ENCODE measurements around the gene SAPCD2.
A peak's percentile ranks its signal among the peaks of the same experiment; 100 is the strongest.

The SAPCD2 gene

GRCh38 chr9:137105814-137106661 lies 35.7 kb upstream of the SAPCD2 start:
- H3K4me1 ChIP-seq (ENCODE audit: control insufficient read depth, insufficient read depth, low read length) = no peaks in the 10 kb centered on the region
- no peak overlapping the region for H3K4me3 ChIP-seq (ENCODE audit: low read depth, low read length)
- no peak overlapping the region for H3K27ac ChIP-seq (ENCODE audit: low read depth, low read length)
- H3K9ac ChIP-seq (ENCODE audit: low read length) = no peak overlapping the region
- peaks cover 75% of the 10 kb centered on the region for H3K36me3 ChIP-seq (ENCODE audit: control insufficient read depth, insufficient read depth, low read length)
- H3K9me3 ChIP-seq (ENCODE audit: control insufficient read depth, insufficient read depth, low read depth, low read length) = peaks cover 24% of the 10 kb centered on the region
- no peaks in the 10 kb centered on the region for H3K27me3 ChIP-seq (ENCODE audit: control insufficient read depth, insufficient read depth, low read length)

GRCh38 chr9:137103206-137103999 lies 33.0 kb upstream of the SAPCD2 start:
- Histone ChIP-seq H3K36me3 (ENCODE audit: control insufficient read depth, insufficient read depth, low read length) (peaks cover 87% of the 10 kb centered on the region), H3K27ac (ENCODE audit: low read depth, low read length) (no peak overlapping the region), H3K27me3 (ENCODE audit: control insufficient read depth, insufficient read depth, low read length) (no peaks in the 10 kb centered on the region), H3K4me3 (ENCODE audit: low read depth, low read length) (no peak overlapping the region), H3K9ac (ENCODE audit: low read length) (no peak overlapping the region), H3K4me1 (ENCODE audit: control insufficient read depth, insufficient read depth, low read length) (no peaks in the 10 kb centered on the region), H3K9me3 (ENCODE audit: control insufficient read depth, insufficient read depth, low read depth, low read length) (peaks cover 24% of the 10 kb centered on the region)

DNA sequence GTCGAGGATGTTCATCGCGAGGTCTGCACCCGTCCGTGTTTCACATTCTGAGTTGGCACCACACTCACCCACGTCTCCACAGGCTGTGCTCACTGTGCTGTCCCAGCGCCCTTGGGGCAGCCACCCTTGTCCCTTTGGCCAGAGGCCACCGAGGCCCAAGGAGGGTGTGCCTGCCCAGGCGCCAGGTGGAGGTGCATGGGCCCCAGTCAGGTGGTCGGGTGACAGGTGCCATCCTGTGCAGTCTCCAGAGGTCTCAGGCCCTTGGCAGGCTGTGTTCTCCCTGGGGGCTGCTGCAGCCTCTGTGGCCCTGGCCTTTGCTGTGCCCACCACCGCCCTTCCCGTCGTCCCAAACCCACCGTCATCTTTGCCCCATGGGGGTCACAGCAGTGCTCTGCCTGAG lies 28.9 kb upstream of the SAPCD2 start:
- Histone ChIP-seq H3K4me1 (ENCODE audit: control insufficient read depth, insufficient read depth, low read length) (no peaks in the 10 kb centered on the region), H3K27me3 (ENCODE audit: control insufficient read depth, insufficient read depth, low read length) (no peaks in the 10 kb centered on the region), H3K27ac (ENCODE audit: low read depth, low read length) (no peak overlapping the region), H3K4me3 (ENCODE audit: low read depth, low read length) (no peak overlapping the region), H3K36me3 (ENCODE audit: control insufficient read depth, insufficient read depth, low read length) (peaks cover 76% of the 10 kb centered on the region), H3K9ac (ENCODE audit: low read length) (no peak overlapping the region), H3K9me3 (ENCODE audit: control insufficient read depth, insufficient read depth, low read depth, low read length) (peaks cover 24% of the 10 kb centered on the region)

GRCh38 chr9:137097761-137098462 lies 27.6 kb upstream of the SAPCD2 start:
- Histone ChIP-seq H3K9ac (ENCODE audit: low read length) (no peak overlapping the region), H3K27me3 (ENCODE audit: control insufficient read depth, insufficient read depth, low read length) (no peaks in the 10 kb centered on the region), H3K4me3 (ENCODE audit: low read depth, low read length) (no peak overlapping the region), H3K4me1 (ENCODE audit: control insufficient read depth, insufficient read depth, low read length) (no peaks in the 10 kb centered on the region), H3K36me3 (ENCODE audit: control insufficient read depth, insufficient read depth, low read length) (peaks cover 64% of the 10 kb centered on the region), H3K27ac (ENCODE audit: low read depth, low read length) (no peak overlapping the region), H3K9me3 (ENCODE audit: control insufficient read depth, insufficient read depth, low read depth, low read length) (peaks cover 16% of the 10 kb centered on the region)

DNA sequence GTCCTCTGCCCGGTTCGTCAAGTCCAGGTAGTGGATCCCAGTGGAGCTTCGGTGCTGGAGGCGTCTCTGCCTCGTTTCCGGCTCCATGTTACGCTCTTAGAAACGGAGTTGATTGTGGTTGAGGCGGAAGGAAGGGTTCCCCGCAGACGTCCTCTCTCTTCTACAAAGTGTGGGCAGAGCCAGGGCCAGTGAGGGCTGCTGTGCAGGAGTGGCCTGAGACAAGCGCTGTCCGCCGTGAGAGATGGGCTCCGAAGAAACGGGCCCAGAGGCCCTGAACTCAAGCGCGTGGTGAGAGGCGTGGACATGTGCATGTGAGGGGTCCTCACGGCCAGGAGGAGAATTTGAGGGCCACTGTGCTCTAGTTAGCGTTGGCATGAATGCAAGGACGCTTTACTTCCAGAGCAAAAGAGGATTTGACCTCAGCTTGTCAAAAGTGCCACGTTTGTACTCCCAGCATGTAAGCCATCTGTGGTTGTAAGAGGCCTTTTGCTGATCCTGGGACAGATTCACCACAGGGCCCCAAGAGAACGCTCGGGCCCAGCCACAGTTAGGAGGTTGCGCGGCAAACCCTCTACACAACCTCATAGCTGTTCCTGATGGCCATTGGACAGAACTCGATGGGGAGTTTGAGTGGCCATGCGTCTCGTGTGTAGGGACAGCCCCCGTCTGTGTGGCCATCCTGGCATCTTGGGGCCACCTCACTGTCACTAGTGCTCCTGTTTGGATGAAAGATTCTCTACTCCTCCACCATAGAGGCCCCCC lies 26.6 kb upstream of the SAPCD2 start:
- Histone ChIP-seq H3K36me3 (ENCODE audit: control insufficient read depth, insufficient read depth, low read length) (peaks cover 55% of the 10 kb centered on the region), H3K4me3 (ENCODE audit: low read depth, low read length) (no peak overlapping the region), H3K27me3 (ENCODE audit: control insufficient read depth, insufficient read depth, low read length) (no peaks in the 10 kb centered on the region), H3K9me3 (ENCODE audit: control insufficient read depth, insufficient read depth, low read depth, low read length) (peaks cover 7% of the 10 kb centered on the region), H3K4me1 (ENCODE audit: control insufficient read depth, insufficient read depth, low read length) (no peaks in the 10 kb centered on the region), H3K27ac (ENCODE audit: low read depth, low read length) (no peak overlapping the region), H3K9ac (ENCODE audit: low read length) (no peak overlapping the region)

DNA sequence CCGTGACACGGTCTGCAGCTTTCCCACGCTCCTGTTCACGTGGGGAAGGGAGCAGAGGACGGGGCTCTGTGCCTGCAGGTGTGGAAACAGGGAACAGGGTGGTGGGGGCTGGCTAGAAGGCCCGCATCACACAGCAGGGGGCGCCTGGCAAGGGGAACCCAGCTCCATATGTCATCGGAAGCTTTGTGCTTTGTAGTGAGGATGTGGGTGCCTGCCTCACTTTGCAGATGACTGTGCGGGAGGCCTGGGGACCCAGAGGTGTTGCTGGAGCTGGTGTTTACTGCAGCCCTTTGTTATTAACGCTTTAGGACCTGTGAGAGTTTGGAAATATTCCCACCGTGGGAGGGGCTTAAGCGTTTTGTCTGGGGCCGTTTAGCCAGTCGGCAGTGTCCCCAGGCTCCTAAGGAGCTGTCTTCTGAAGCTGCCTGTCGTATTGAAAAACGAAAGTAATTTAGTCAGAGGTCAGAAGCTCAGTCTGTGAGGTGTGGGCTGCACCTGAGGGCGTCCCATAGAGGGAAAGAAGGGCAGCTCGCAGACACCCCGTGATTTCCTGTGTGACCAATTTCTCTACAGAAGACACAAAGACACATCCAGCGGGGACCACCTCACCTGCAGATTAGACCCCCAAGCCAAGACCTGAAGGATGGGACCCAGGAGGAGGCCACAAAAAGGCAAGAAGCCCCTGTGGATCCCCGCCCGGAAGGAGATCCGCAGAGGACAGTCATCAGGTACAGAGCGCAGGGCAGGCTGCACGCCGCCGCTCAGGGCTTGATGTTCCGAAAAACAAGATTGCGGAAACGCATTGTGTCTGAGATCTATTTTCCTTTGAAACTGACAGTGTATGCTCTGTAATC lies 25.5 kb upstream of the SAPCD2 start:
- Histone ChIP-seq H3K4me3 (ENCODE audit: low read depth, low read length) (no peak overlapping the region), H3K27me3 (ENCODE audit: control insufficient read depth, insufficient read depth, low read length) (no peaks in the 10 kb centered on the region), H3K36me3 (ENCODE audit: control insufficient read depth, insufficient read depth, low read length) (peaks cover 47% of the 10 kb centered on the region), H3K9me3 (ENCODE audit: control insufficient read depth, insufficient read depth, low read depth, low read length) (no peaks in the 10 kb centered on the region), H3K4me1 (ENCODE audit: control insufficient read depth, insufficient read depth, low read length) (no peaks in the 10 kb centered on the region), H3K9ac (ENCODE audit: low read length) (no peak overlapping the region), H3K27ac (ENCODE audit: low read depth, low read length) (no peak overlapping the region)

GRCh38 chr9:137089232-137089947 lies 19.0 kb upstream of the SAPCD2 start:
- H3K36me3 ChIP-seq (ENCODE audit: control insufficient read depth, insufficient read depth, low read length) = peaks cover 13% of the 10 kb centered on the region
- H3K4me1 ChIP-seq (ENCODE audit: control insufficient read depth, insufficient read depth, low read length) = peaks cover 5% of the 10 kb centered on the region; the same call in 1 of the 2 replicates
- H3K27ac ChIP-seq (ENCODE audit: low read depth, low read length) = no peak overlapping the region
- no peaks in the 10 kb centered on the region for H3K9me3 ChIP-seq (ENCODE audit: control insufficient read depth, insufficient read depth, low read depth, low read length)
- H3K27me3 ChIP-seq (ENCODE audit: control insufficient read depth, insufficient read depth, low read length) = peaks cover 3% of the 10 kb centered on the region; the same call in 1 of the 2 replicates
- no peak overlapping the region for H3K4me3 ChIP-seq (ENCODE audit: low read depth, low read length)
- H3K9ac ChIP-seq (ENCODE audit: low read length) = no peak overlapping the region

DNA sequence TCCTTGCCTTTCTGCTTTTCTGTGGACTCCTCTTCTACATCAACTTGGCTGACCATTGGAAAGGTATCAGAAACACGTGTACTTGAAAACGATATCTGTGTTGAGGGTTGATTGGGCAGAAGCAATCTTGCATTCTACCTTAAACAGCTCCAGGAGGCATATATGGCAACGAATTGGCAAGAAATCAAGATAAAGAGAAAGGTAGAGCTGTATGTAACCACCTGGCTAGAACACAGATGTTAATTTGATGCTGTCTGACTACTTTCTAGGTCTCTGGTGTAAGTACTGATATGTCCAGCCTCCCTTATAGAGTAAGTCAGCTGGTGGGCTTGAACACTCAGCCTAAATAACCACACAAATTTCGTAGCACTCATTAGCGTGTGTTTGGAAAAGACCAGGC lies 17.8 kb upstream of the SAPCD2 start:
- H3K9me3 ChIP-seq (ENCODE audit: control insufficient read depth, insufficient read depth, low read depth, low read length) = no peaks in the 10 kb centered on the region
- H3K27ac ChIP-seq (ENCODE audit: low read depth, low read length) = no peak overlapping the region
- H3K4me3 ChIP-seq (ENCODE audit: low read depth, low read length) = peak overlapping the region; percentile 74; the same call in 1 of the 2 replicates
- H3K27me3 ChIP-seq (ENCODE audit: control insufficient read depth, insufficient read depth, low read length) = peaks cover 3% of the 10 kb centered on the region; the same call in 1 of the 2 replicates
- H3K4me1 ChIP-seq (ENCODE audit: control insufficient read depth, insufficient read depth, low read length) = peaks cover 14% of the 10 kb centered on the region; the same call in 1 of the 2 replicates
- H3K36me3 ChIP-seq (ENCODE audit: control insufficient read depth, insufficient read depth, low read length) = peaks cover 13% of the 10 kb centered on the region
- H3K9ac ChIP-seq (ENCODE audit: low read length) = no peak overlapping the region

- H3K9ac ChIP-seq (ENCODE audit: low read length) = peak overlapping the region; percentile 61
- peaks cover 13% of the 10 kb centered on the region for H3K36me3 ChIP-seq (ENCODE audit: control insufficient read depth, insufficient read depth, low read length)
- H3K9me3 ChIP-seq (ENCODE audit: control insufficient read depth, insufficient read depth, low read depth, low read length) = no peaks in the 10 kb centered on the region
- peaks cover 15% of the 10 kb centered on the region; the same call in 1 of the 2 replicates for H3K4me1 ChIP-seq (ENCODE audit: control insufficient read depth, insufficient read depth, low read length)
- peaks cover 3% of the 10 kb centered on the region; the same call in 1 of the 2 replicates for H3K27me3 ChIP-seq (ENCODE audit: control insufficient read depth, insufficient read depth, low read length)
- H3K27ac ChIP-seq (ENCODE audit: low read depth, low read length) = peak overlapping the region; percentile 24; the same call in 1 of the 2 replicates
- peak overlapping the region; percentile 74 for H3K4me3 ChIP-seq (ENCODE audit: low read depth, low read length)
These were observed 17.1 kb upstream of the SAPCD2 start for GRCh38 chr9:137087409-137087925.

All from HUES6 (cell line).